Activated naive CD4-positive, alpha-beta T cell (primary cell): ENCODE measurements around the gene CIP2A.
"Not testable (repeated sequence)": the region's sequence is repeated elsewhere in the genome, so short reads cannot be mapped to it uniquely, and the experiment has no call there.

Source experiments
- DNase-seq, 4 experiments: peaks; one replicate each; lab custom pipeline; 2025; lab: John Stamatoyannopoulos, UW

CIP2A gene

GRCh38 chr3:108589081-108589997 lies at the start of gene CIP2A, which contains the start of gene DZIP3:
CIP2A (minus strand) TSS chr3:108589438; CDS start chr3:108589375, 63 bp downstream.
DZIP3 (plus strand) TSS chr3:108589722; CDS start chr3:108605407, 15,685 bp downstream.
- peak; percentile 45 to 71 (median 57) for DNase-seq

- DNase-seq = no peak
These were observed 40.7 kb upstream of the CIP2A start for GRCh38 chr3:108629974-108630373.

- no peak for DNase-seq
These were observed 34.3 kb upstream of the CIP2A start for GRCh38 chr3:108623504-108623903.

GRCh38 chr3:108620250-108620649 lies 31.0 kb upstream of the CIP2A start:
- no peak for DNase-seq

GRCh38 chr3:108616090-108616489 lies 26.9 kb upstream of the CIP2A start:
- not testable (repeated sequence) for DNase-seq

- DNase-seq = no peak
These were observed 21.4 kb upstream of the CIP2A start for GRCh38 chr3:108610651-108611050.

GRCh38 chr3:108608750-108609149 lies 19.5 kb upstream of the CIP2A start:
- no peak for DNase-seq

- DNase-seq = no peak
These were observed 16.3 kb upstream of the CIP2A start for GRCh38 chr3:108605491-108605890.

GRCh38 chr3:108605028-108605427 lies 15.8 kb upstream of the CIP2A start:
- DNase-seq = no peak

- no peak for DNase-seq
These were observed 14.5 kb upstream of the CIP2A start for GRCh38 chr3:108603691-108604090.

GRCh38 chr3:108602935-108603294 lies 13.7 kb upstream of the CIP2A start:
- no peak for DNase-seq

GRCh38 chr3:108602249-108602934 lies 13.2 kb upstream of the CIP2A start:
- DNase-seq = peak in 1 of 4 experiments; percentile 16

- DNase-seq = no peak
These were observed 10.6 kb upstream of the CIP2A start for GRCh38 chr3:108599677-108600409.

- no peak for DNase-seq
These were observed 9.1 kb upstream of the CIP2A start for GRCh38 chr3:108598375-108598774.

GRCh38 chr3:108595321-108595720 lies 6.1 kb upstream of the CIP2A start:
- DNase-seq = no peak

GRCh38 chr3:108590460-108590859 lies 1.2 kb upstream of the CIP2A start:
- DNase-seq = no peak

- no peak for DNase-seq
These were observed 723 bp upstream of the CIP2A start for GRCh38 chr3:108589998-108590323.

GRCh38 chr3:108588601-108589000 lies 637 bp downstream of the CIP2A start:
- DNase-seq = no peak

- DNase-seq = no peak
These were observed 11.2 kb downstream of the CIP2A start for GRCh38 chr3:108578064-108578463.

GRCh38 chr3:108569336-108569735 lies 19.9 kb downstream of the CIP2A start:
- no peak for DNase-seq

GRCh38 chr3:108566599-108566998 lies 22.6 kb downstream of the CIP2A start:
- no peak for DNase-seq

- DNase-seq = no peak
These were observed 23.7 kb downstream of the CIP2A start for GRCh38 chr3:108565506-108565905.

- no peak for DNase-seq
These were observed 24.7 kb downstream of the CIP2A start for GRCh38 chr3:108564564-108564963.
